Measurements from ENCODE around the gene EDAR. TPM values are rescaled to one million over a fixed set of nuclear protein-coding genes. Genes with fewer than 3 reads are reported as not detected.

The EDAR gene
- total RNA-seq, 1 donor from 2014 or later = 0.24 TPM

DNA sequence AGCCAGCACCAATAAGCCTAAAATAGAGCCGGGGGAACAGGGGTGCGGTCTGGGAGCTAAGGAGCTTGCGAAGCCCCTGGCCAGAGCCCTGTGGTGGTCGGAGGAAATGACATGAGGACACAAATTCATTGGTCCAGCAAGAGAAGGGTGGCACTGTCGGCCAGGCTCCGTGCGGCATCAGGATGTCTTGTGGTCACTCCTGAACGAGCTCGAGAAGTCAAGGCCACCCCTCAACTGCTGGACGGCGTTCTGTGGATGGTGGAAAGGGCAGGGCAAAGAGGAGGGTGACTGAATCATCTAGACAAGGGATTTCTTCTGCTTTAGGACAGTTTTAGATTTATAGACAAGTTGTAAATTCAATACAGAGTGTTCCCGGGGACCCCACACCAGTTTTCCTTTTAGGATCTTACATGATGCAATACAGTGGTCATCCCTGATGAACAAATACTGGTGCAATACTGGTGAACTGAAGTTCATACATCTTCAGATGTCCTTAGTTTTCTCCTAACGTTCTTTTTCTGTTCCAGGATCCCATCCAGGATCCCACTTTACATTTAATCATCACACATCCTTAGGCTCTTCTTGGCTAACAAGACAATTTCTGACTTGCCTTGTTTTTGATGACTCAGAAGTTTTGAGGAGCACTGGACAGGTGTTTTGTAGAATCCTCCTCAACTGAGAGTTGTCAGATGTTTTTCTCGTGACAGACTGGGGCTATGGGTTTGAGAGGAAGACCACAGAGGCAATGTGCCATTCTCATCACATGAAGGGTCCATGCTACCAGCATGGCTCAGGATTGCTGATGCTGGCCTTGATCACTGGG is 13.2 kb downstream of the EDAR start:
- H3K27ac Mint-ChIP-seq = peak overlapping the region; percentile 74
- H3K36me3 Mint-ChIP-seq (ENCODE audit: insufficient read depth) = no peaks in the 10 kb centered on the region
- peaks cover 19% of the 10 kb centered on the region for H3K4me1 Mint-ChIP-seq (ENCODE audit: low read depth)
- TF ChIP-seq, protein P1, sequence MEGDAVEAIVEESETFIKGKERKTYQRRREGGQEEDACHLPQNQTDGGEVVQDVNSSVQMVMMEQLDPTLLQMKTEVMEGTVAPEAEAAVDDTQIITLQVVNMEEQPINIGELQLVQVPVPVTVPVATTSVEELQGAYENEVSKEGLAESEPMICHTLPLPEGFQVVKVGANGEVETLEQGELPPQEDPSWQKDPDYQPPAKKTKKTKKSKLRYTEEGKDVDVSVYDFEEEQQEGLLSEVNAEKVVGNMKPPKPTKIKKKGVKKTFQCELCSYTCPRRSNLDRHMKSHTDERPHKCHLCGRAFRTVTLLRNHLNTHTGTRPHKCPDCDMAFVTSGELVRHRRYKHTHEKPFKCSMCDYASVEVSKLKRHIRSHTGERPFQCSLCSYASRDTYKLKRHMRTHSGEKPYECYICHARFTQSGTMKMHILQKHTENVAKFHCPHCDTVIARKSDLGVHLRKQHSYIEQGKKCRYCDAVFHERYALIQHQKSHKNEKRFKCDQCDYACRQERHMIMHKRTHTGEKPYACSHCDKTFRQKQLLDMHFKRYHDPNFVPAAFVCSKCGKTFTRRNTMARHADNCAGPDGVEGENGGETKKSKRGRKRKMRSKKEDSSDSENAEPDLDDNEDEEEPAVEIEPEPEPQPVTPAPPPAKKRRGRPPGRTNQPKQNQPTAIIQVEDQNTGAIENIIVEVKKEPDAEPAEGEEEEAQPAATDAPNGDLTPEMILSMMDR (IDR thresholded peaks at IDR 0.05; ENCODE audit: unreplicated experiment) = no peak
- H3K9me3 Mint-ChIP-seq (ENCODE audit: low read depth) = no peaks in the 10 kb centered on the region
- DNase-seq (ENCODE audit: low spot score, unreplicated experiment) = no peak
- H3K27me3 Mint-ChIP-seq = peaks cover 11% of the 10 kb centered on the region
- H3K4me3 Mint-ChIP-seq (ENCODE audit: low read depth) = no peak overlapping the region

DNA sequence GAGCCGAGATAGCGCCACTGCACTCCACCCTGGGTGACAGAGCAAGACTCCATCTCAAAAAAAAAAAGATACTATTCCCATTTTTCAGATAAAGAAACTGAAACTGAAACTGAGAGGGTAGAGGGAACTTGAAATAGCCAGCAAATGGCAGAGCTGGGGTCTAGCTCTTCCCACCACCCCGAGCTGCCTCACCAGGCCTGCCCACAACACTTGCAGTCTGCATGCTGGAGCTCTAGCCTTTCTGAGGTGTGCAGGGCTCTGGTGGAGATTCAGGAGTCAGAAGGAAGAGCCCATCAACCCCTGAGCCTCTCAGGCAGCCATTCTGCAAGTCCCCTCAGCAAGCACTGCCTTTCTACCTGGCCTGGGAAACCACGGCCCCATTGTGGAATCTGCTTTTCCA is 14.3 kb downstream of the EDAR start:
- Mint-ChIP-seq H3K36me3 (ENCODE audit: insufficient read depth) (no peaks in the 10 kb centered on the region), H3K9me3 (ENCODE audit: low read depth) (no peaks in the 10 kb centered on the region), H3K27me3 (peaks cover 19% of the 10 kb centered on the region), H3K4me3 (ENCODE audit: low read depth) (no peak overlapping the region), H3K4me1 (ENCODE audit: low read depth) (peaks cover 15% of the 10 kb centered on the region), H3K27ac (no peak overlapping the region)
- no peak for DNase-seq (ENCODE audit: low spot score, unreplicated experiment)
- TF ChIP-seq, protein P1 (IDR thresholded peaks at IDR 0.05; ENCODE audit: unreplicated experiment) = no peak

DNA sequence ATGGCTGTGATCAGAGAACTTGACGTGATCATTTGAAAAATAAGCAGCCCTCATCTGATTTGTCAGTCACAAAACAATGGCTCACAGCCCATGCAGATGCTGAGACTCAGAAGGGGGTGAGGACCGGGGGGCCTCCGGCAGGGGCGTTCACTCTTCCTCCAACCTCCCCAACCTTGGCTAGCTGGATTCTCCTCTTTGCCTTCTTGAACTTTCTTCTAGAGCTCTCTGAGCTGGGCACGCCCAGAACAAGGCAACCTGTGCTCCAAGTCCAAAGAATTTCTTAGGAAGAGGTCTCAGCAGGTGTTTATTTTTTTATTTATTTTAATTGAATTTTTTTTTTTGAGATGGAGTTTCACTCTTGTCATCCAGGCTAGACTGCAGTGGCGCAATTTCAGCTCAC is 16.4 kb downstream of the EDAR start:
- TF ChIP-seq, protein P1 (IDR thresholded peaks at IDR 0.05; ENCODE audit: unreplicated experiment) = no peak
- Mint-ChIP-seq H3K27me3 (peaks cover 26% of the 10 kb centered on the region), H3K9me3 (ENCODE audit: low read depth) (no peaks in the 10 kb centered on the region), H3K36me3 (ENCODE audit: insufficient read depth) (no peaks in the 10 kb centered on the region), H3K27ac (no peak overlapping the region), H3K4me3 (ENCODE audit: low read depth) (no peak overlapping the region), H3K4me1 (ENCODE audit: low read depth) (no peaks in the 10 kb centered on the region)
- no peak for DNase-seq (ENCODE audit: low spot score, unreplicated experiment)

DNA sequence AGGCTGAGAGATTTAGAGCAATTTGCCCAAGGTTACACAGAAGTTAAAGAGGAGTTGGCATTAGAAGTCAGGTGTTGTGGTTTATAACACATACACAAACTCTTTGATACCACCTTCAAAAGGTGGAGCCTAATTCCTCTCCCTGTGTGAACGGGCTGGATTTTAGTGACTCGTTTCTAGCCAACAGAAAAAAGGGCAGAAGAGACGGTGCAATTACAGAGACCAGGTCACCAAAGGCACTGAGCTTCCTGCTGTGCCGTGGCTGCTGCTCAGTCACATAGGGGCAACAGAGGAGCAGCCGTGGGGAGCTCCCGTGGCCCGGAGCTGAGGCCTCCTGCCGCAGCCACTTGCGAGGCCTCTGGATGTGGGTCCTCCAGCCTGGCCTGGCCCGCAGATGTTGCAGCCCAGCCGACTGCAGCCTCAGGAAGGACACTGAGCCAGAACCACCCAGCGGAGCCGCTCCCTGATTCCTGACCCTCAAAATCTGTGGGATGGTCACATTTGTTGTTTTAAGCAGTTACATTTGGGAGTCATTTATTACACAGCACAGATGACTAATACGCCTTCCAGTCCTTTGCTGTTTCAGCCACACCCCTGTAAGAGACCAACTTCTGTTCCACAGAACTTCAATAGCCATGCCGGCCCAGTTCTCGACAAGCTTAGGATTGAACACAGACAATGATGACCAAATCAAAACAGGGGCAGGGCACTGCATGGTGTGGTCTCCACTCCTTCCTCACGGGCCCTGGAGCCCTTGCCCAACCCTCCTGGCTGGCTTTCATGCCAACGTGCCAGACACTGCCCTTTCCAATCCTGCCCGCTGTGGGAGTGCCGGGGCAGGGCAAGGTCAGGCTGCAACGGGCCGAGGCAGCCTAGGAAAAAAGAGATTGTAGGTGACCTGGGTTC is 17.1 kb downstream of the EDAR start:
- H3K4me1 Mint-ChIP-seq (ENCODE audit: low read depth) = no peaks in the 10 kb centered on the region
- H3K27ac Mint-ChIP-seq = no peak overlapping the region
- peaks cover 27% of the 10 kb centered on the region for H3K27me3 Mint-ChIP-seq
- TF ChIP-seq, protein P1 (IDR thresholded peaks at IDR 0.05; ENCODE audit: unreplicated experiment) = no peak
- no peak for DNase-seq (ENCODE audit: low spot score, unreplicated experiment)
- H3K36me3 Mint-ChIP-seq (ENCODE audit: insufficient read depth) = no peaks in the 10 kb centered on the region
- H3K9me3 Mint-ChIP-seq (ENCODE audit: low read depth) = no peaks in the 10 kb centered on the region
- H3K4me3 Mint-ChIP-seq (ENCODE audit: low read depth) = no peak overlapping the region

DNA sequence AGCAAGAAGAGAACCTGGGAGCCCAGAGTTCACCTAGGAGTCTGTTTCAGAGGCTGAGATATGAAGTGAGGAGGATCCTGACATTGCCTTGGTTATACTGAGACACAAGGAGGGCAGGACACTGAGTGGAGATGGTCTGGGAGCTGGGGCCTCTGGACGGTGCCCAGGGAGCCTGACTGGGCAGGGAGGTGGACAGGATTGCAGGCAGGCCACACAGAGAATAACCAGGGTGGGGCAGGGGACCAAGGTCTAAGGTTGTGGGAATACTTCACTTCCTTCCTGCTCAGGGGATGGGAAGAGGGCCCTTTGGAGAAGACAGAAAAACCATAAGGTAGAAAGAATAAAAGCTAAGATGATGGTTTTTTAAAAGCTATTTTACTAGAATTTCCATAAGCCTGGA is 18.7 kb downstream of the EDAR start:
- DNase-seq (ENCODE audit: low spot score, unreplicated experiment) = no peak
- Mint-ChIP-seq H3K4me1 (ENCODE audit: low read depth) (peaks cover 7% of the 10 kb centered on the region), H3K27me3 (peaks cover 21% of the 10 kb centered on the region), H3K36me3 (ENCODE audit: insufficient read depth) (no peaks in the 10 kb centered on the region), H3K4me3 (ENCODE audit: low read depth) (no peak overlapping the region), H3K27ac (no peak overlapping the region), H3K9me3 (ENCODE audit: low read depth) (no peaks in the 10 kb centered on the region)
- TF ChIP-seq, protein P1 (IDR thresholded peaks at IDR 0.05; ENCODE audit: unreplicated experiment) = no peak

All from progenitor cell of endocrine pancreas (in vitro differentiated cells).